HG02571 (cell line): ENCODE results near the gene DSE.

ENCODE experiments used
- ATAC-seq: cut with Tn5 transposase; IDR thresholded peaks from one replicate; pipeline ENCODE4 v1.9.1; 2021; ENCODE audit warnings: mild to moderate bottlenecking, moderate library complexity; ENCODE audit not compliant: unreplicated experiment

DSE gene

GRCh38 chr6:116408491-116408890 lies 37.7 kb downstream of the DSE start:
- peak; percentile 36 for ATAC-seq

GRCh38 chr6:116409756-116410155 lies 39.0 kb downstream of the DSE start:
- ATAC-seq, result peak; percentile 72

- no peak for ATAC-seq
Observed at GRCh38 chr6:116411284-116411623, 40.5 kb downstream of the DSE start.

GRCh38 chr6:116412270-116412669 lies 41.5 kb downstream of the DSE start:
- no peak for ATAC-seq

GRCh38 chr6:116413357-116413756 lies 42.6 kb downstream of the DSE start:
- no peak for ATAC-seq

GRCh38 chr6:116417661-116418060 lies 46.9 kb downstream of the DSE start:
- ATAC-seq, result no peak

- no peak for ATAC-seq
Observed at GRCh38 chr6:116419069-116419786, 48.5 kb downstream of the DSE start.

GRCh38 chr6:116420341-116420740 lies 49.6 kb downstream of the DSE start:
- ATAC-seq, result no peak

GRCh38 chr6:116422238-116422637 lies 51.5 kb downstream of the DSE start:
- ATAC-seq, result no peak

- ATAC-seq, result no peak
Observed at GRCh38 chr6:116424001-116424400, 53.3 kb downstream of the DSE start.

GRCh38 chr6:116426551-116426950 lies 55.8 kb downstream of the DSE start:
- no peak for ATAC-seq

GRCh38 chr6:116429111-116429510 lies 58.4 kb downstream of the DSE start:
- no peak for ATAC-seq

GRCh38 chr6:116430860-116431259 lies 60.1 kb downstream of the DSE start:
- no peak for ATAC-seq

GRCh38 chr6:116431964-116432595 lies 61.3 kb downstream of the DSE start:
- no peak for ATAC-seq

- ATAC-seq, result no peak
Observed at GRCh38 chr6:116433206-116433712, 62.5 kb downstream of the DSE start.

- no peak for ATAC-seq
Observed at GRCh38 chr6:116434056-116434725, 63.4 kb downstream of the DSE start.

- no peak for ATAC-seq
Observed at GRCh38 chr6:116436586-116436985, 65.8 kb downstream of the DSE start.

- ATAC-seq, result no peak
Observed at GRCh38 chr6:116437656-116438055, 66.9 kb downstream of the DSE start.

GRCh38 chr6:116438590-116439448 lies 68.1 kb downstream of the DSE start:
- no peak for ATAC-seq

- no peak for ATAC-seq
Observed at GRCh38 chr6:116439522-116440051, 68.8 kb downstream of the DSE start.

- no peak for ATAC-seq
Observed at GRCh38 chr6:116443105-116443504, 72.4 kb downstream of the DSE start.
